Gastrocnemius medialis (tissue), 4 donors: ENCODE results near the gene ARHGAP10.

Source experiments
- CTCF ChIP-seq, 5 experiments: fragments of 450-650 bp in 3 of 5; fragments of 200-600 bp in 2 of 5; sonication (generic) in 2 of 5; IDR thresholded peaks in 4 of 5; conservative IDR thresholded peaks in 1 of 5; 1 replicate in 4 of 5; 2 replicates in 1 of 5; pipeline ENCODE4 v1.5.1; 2016 to 2019; ENCODE audit warnings: antibody characterized with exemption in 5 of 5, mild to moderate bottlenecking in 3 of 5, moderate library complexity in 3 of 5
- POLR2A ChIP-seq, 2 donors: fragments of 450-650 bp; IDR thresholded peaks; one replicate each; pipeline ENCODE4 v1.6.1; 2017; ENCODE audit warnings: antibody characterized with exemption in 2 of 2, mild to moderate bottlenecking in 2 of 2, moderate library complexity in 2 of 2

DNA sequence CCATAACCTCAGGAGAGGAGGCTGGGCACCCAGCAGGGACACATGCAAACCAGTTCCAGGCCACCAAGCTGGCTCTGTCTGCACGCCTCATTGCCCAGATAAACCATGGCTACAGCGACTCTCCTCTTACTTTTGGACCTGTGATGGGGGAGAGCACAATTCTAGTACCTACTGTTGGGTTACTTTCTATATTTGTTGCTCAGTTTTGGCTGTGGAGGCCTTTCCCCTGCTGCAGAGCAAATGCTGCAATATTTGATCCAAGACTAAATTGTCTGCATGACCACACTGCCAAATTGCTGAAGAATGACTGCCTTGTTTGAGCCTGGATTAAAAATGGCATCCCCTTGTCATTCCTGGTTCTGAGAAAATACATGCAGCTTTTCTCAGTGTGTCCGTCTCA is 253.5 kb downstream of the ARHGAP10 start:
- TF ChIP-seq CTCF (IDR thresholded peaks at IDR 0.05 in 4 of 5, conservative IDR thresholded peaks at IDR 0.05 in 1 of 5) (no peak), POLR2A (IDR thresholded peaks at IDR 0.05) (no peak)
